Fibroblast of lung (primary cell): Measurements from ENCODE around the gene FLACC1. TPM values are rescaled to one million over a fixed set of nuclear protein-coding genes. Genes with fewer than 3 reads are reported as not detected.

ENCODE experiments used
- DNase-seq, 2 donors: peaks; one replicate each; pipeline versions ENCODE4 v3.0.0 to v3.0.0-alpha.2; 2010; ENCODE audit warnings: low read depth in 2 of 2
- H2AFZ ChIP-seq: 2 replicates; pipeline ENCODE4 v1.5.1; 2012; ENCODE audit warnings: low read length, control low read depth, inconsistent platforms
- H3K27ac ChIP-seq: 2 replicates; pipeline ENCODE4 v1.5.1; 2011; ENCODE audit warnings: low read length, control low read depth; ENCODE audit not compliant: insufficient read depth
- H3K27me3 ChIP-seq: 2 replicates; pipeline ENCODE4 v1.5.1; 2011; ENCODE audit warnings: mild to moderate bottlenecking, low read length; ENCODE audit not compliant: control insufficient read depth, insufficient read depth
- H3K36me3 ChIP-seq: 2 replicates; pipeline ENCODE4 v1.5.1; 2011; ENCODE audit warnings: low read length; ENCODE audit not compliant: control insufficient read depth, insufficient read depth
- H3K4me1 ChIP-seq: 2 replicates; pipeline ENCODE4 v1.5.1; 2011; ENCODE audit warnings: low read length; ENCODE audit not compliant: control insufficient read depth, insufficient read depth; ENCODE audit errors: extremely low read depth
- H3K4me2 ChIP-seq: 2 replicates; pipeline ENCODE4 v1.5.1; 2011; ENCODE audit warnings: low read length, control low read depth; ENCODE audit not compliant: insufficient read depth; ENCODE audit errors: extremely low read depth
- H3K4me3 ChIP-seq, 4 experiments: fragments of 200-600 bp in 1 of 4; sonication (generic) in 1 of 4; replicated peaks in 1 of 4; 2 replicates each; pipeline ENCODE4 v1.5.1; 2011 to 2016; ENCODE audit warnings: low read length in 4 of 4, low read depth in 3 of 4, mild to moderate bottlenecking in 3 of 4, control low read depth in 2 of 4, inconsistent platforms in 1 of 4, mixed read lengths in 1 of 4; ENCODE audit not compliant: insufficient read depth in 1 of 4; ENCODE audit errors: control extremely low read depth in 1 of 4
- H3K79me2 ChIP-seq: 2 replicates; pipeline ENCODE4 v1.5.1; 2012; ENCODE audit warnings: mild to moderate bottlenecking, low read length, inconsistent platforms; ENCODE audit not compliant: control insufficient read depth, insufficient read depth
- H3K9ac ChIP-seq: 2 replicates; pipeline ENCODE4 v1.5.1; 2011; ENCODE audit warnings: mild to moderate bottlenecking, low read length, control low read depth; ENCODE audit not compliant: insufficient read depth
- H3K9me3 ChIP-seq: 2 replicates; pipeline ENCODE4 v1.5.1; 2012; ENCODE audit warnings: low read depth, low read length; ENCODE audit not compliant: control insufficient read depth, insufficient read depth
- H4K20me1 ChIP-seq: 2 replicates; pipeline ENCODE4 v1.5.1; 2011; ENCODE audit warnings: low read length; ENCODE audit not compliant: control insufficient read depth, insufficient read depth; ENCODE audit errors: extremely low read depth
- CTCF ChIP-seq, 2 donors: IDR thresholded peaks in 1 of 2; conservative IDR thresholded peaks in 1 of 2; 1 replicate in 1 of 2; 2 replicates in 1 of 2; pipeline ENCODE4 v1.5.1; 2011 to 2012; ENCODE audit warnings: low read length in 2 of 2, control low read depth in 1 of 2, inconsistent platforms in 1 of 2, low read depth in 1 of 2, mild to moderate bottlenecking in 1 of 2
- EZH2 ChIP-seq: IDR thresholded peaks from 2 replicates; pipeline ENCODE4 v1.5.1; 2012; ENCODE audit warnings: low read length, control low read depth, mild to moderate bottlenecking; ENCODE audit errors: missing control alignments
- polyA plus RNA-seq, 2 donors: library from polyadenylated mRNA; depleted of rRNA in 1 of 2; stranded (reverse) in 1 of 2; unstranded in 1 of 2; fragments of >200 nt; gene quantifications; 2 replicates each; pipeline ENCODE4 v1.2.1, GENCODE V29; 2011 to 2012; ENCODE audit warnings: missing spikeins in 1 of 2
- total RNA-seq: library from RNA; depleted of rRNA; stranded (reverse); fragments of >200 nt; gene quantifications from 2 replicates; pipeline ENCODE4 v1.2.1, GENCODE V29; 2014

FLACC1 gene
- total and polyA plus RNA-seq, 2 donors (not counting 1 experiment from before 2014, with no cell fraction given), result 0.56 to 1.3 TPM

GRCh38 chr2:201350879-201351278 lies 6.3 kb downstream of the FLACC1 start:
- Histone ChIP-seq H4K20me1 (no peaks in the 10 kb centered on the region), H3K9ac (no peak overlapping the region), H3K4me2 (no peak overlapping the region), H3K79me2 (no peaks in the 10 kb centered on the region), H3K4me1 (no peaks in the 10 kb centered on the region), H2AFZ (no peak overlapping the region), H3K27ac (no peak overlapping the region), H3K4me3 (no peak overlapping the region), H3K36me3 (no peaks in the 10 kb centered on the region), H3K9me3 (no peaks in the 10 kb centered on the region), H3K27me3 (no peaks in the 10 kb centered on the region)
- TF ChIP-seq EZH2, result no peak
- TF ChIP-seq CTCF (conservative IDR thresholded peaks at IDR 0.05 in 1 of 2, IDR thresholded peaks at IDR 0.05 in 1 of 2; ENCODE audit: low read depth in 1 of 2, low read length in 2 of 2), result no peak
- DNase-seq, result no peak

- TF ChIP-seq CTCF (conservative IDR thresholded peaks at IDR 0.05 in 1 of 2, IDR thresholded peaks at IDR 0.05 in 1 of 2; ENCODE audit: low read depth in 1 of 2, low read length in 2 of 2) (no peak), EZH2 (no peak)
- H3K36me3 ChIP-seq, result no peaks in the 10 kb centered on the region
- DNase-seq, result no peak
Observed at GRCh38 chr2:201349601-201350000, 7.5 kb downstream of the FLACC1 start.

GRCh38 chr2:201348758-201349157 lies 8.4 kb downstream of the FLACC1 start:
- Histone ChIP-seq H3K36me3 (no peaks in the 10 kb centered on the region), H3K4me2 (no peak overlapping the region), H4K20me1 (no peaks in the 10 kb centered on the region), H2AFZ (no peak overlapping the region), H3K79me2 (no peaks in the 10 kb centered on the region), H3K27me3 (no peaks in the 10 kb centered on the region), H3K27ac (no peak overlapping the region), H3K4me3 (no peak overlapping the region), H3K9me3 (no peaks in the 10 kb centered on the region), H3K9ac (no peak overlapping the region), H3K4me1 (no peaks in the 10 kb centered on the region)
- DNase-seq, result no peak
- TF ChIP-seq CTCF (conservative IDR thresholded peaks at IDR 0.05 in 1 of 2, IDR thresholded peaks at IDR 0.05 in 1 of 2; ENCODE audit: low read depth in 1 of 2, low read length in 2 of 2) (no peak), EZH2 (no peak)

More at GRCh38 chr2:201349601-201350000, 7.5 kb downstream of the FLACC1 start:
- Histone ChIP-seq H4K20me1 (no peaks in the 10 kb centered on the region), H3K4me2 (no peak overlapping the region), H3K27ac (no peak overlapping the region), H3K9ac (no peak overlapping the region), H3K79me2 (no peaks in the 10 kb centered on the region), H3K4me1 (no peaks in the 10 kb centered on the region), H3K27me3 (no peaks in the 10 kb centered on the region), H3K4me3 (no peak overlapping the region), H3K9me3 (no peaks in the 10 kb centered on the region), H2AFZ (no peak overlapping the region)
